Erythroblast (primary cell): Measurements from ENCODE around the gene ACACB.

Source experiments
- GATA1 ChIP-seq: IDR thresholded peaks from 2 replicates; pipeline ENCODE4 v1.6.1; 2011; ENCODE audit warnings: low read depth, mild to moderate bottlenecking, control low read depth, low read length, moderate library complexity
- POLR2A ChIP-seq: IDR thresholded peaks from 2 replicates; pipeline ENCODE4 v1.6.1; 2011; ENCODE audit warnings: mild to moderate bottlenecking, low read length

GRCh38 chr12:109157986-109158385, 41.6 kb downstream of the ACACB start:
- TF ChIP-seq POLR2A (no peak), GATA1 (no peak)
